K562 (cell line): ENCODE measurements around the gene ADGRB2. TPM values are rescaled to one million over a fixed set of nuclear protein-coding genes. Genes with fewer than 3 reads are reported as not detected.

Source experiments
- ARID1B ChIP-seq: fragments of 450-650 bp; IDR thresholded peaks from 2 replicates; pipeline ENCODE4 v1.6.1; 2016; ENCODE audit warnings: antibody characterized with exemption, mild to moderate bottlenecking, inconsistent platforms
- ARID3A ChIP-seq: IDR thresholded peaks from 2 replicates; pipeline ENCODE4 v1.6.1; 2012; ENCODE audit warnings: low read depth, low read length, improper control_type of control experiment, borderline replicate concordance
- BDP1 ChIP-seq: IDR thresholded peaks from 3 replicates; pipeline ENCODE4 v1.6.1; 2011; ENCODE audit not compliant: insufficient read length, insufficient read depth
- E2F1 ChIP-seq: sonication (generic); formaldehyde crosslinking; IDR thresholded peaks from 2 replicates; pipeline ENCODE4 v1.8.1; 2023; ENCODE audit warnings: mild to moderate bottlenecking, missing genetic modification reagents, moderate library complexity
- ELK3 ChIP-seq: fragments of 450-650 bp; formaldehyde crosslinking; IDR thresholded peaks from 2 replicates; pipeline ENCODE4 v1.4.0; 2020; ENCODE audit warnings: mild to moderate bottlenecking
- FOXP4 ChIP-seq: sonication (generic); formaldehyde crosslinking; IDR thresholded peaks from 2 replicates; pipeline ENCODE4 v1.8.0; 2022; ENCODE audit warnings: mild to moderate bottlenecking, missing genetic modification reagents, borderline replicate concordance
- HMGN3 ChIP-seq: IDR thresholded peaks from 2 replicates; pipeline ENCODE4 v1.6.1; 2011; ENCODE audit warnings: borderline replicate concordance, low read depth, mild to moderate bottlenecking, mixed read lengths, low read length; ENCODE audit not compliant: insufficient read length; ENCODE audit errors: extremely low read depth
- KLF16 ChIP-seq: IDR thresholded peaks from 2 replicates; pipeline ENCODE4 v1.6.1; 2016; ENCODE audit warnings: antibody characterized with exemption
- MAFF ChIP-seq: IDR thresholded peaks from 2 replicates; pipeline ENCODE4 v1.6.1; 2012; ENCODE audit warnings: low read length, improper control_type of control experiment
- MYNN ChIP-seq, 2 experiments: sonication (generic); formaldehyde crosslinking in 1 of 2; IDR thresholded peaks; 2 replicates each; pipeline versions ENCODE4 v1.5.0 to v1.6.1; 2016 to 2020; ENCODE audit warnings: antibody characterized with exemption in 1 of 2, missing genetic modification reagents in 1 of 2
- RCOR1 ChIP-seq, 2 experiments: IDR thresholded peaks; 2 replicates each; pipeline ENCODE4 v1.6.1; 2012; ENCODE audit warnings: low read depth in 2 of 2, low read length in 2 of 2, borderline replicate concordance in 1 of 2, improper control_type of control experiment in 1 of 2
- RFX1 ChIP-seq: fragments of 450-650 bp; IDR thresholded peaks from 2 replicates; pipeline ENCODE4 v1.6.1; 2016; ENCODE audit warnings: mild to moderate bottlenecking, moderate library complexity
- TCF7 ChIP-seq: sonication (generic); IDR thresholded peaks from 2 replicates; pipeline ENCODE4 v1.6.1; 2016; ENCODE audit warnings: antibody characterized with exemption, borderline replicate concordance
- THRAP3 ChIP-seq: fragments of 450-650 bp; IDR thresholded peaks from 2 replicates; pipeline ENCODE4 v1.6.1; 2016; ENCODE audit warnings: mild to moderate bottlenecking, inconsistent platforms, borderline replicate concordance
- UBTF ChIP-seq, 2 experiments: IDR thresholded peaks; 2 replicates each; pipeline ENCODE4 v1.6.1; 2012; ENCODE audit warnings: improper control_type of control experiment in 2 of 2, low read depth in 2 of 2, low read length in 2 of 2, borderline replicate concordance in 1 of 2
- XRCC4 ChIP-seq: IDR thresholded peaks from one replicate; pipeline ENCODE4 v1.6.1; 2011; ENCODE audit not compliant: insufficient read depth, insufficient read length; ENCODE audit errors: extremely low read depth
- ZFP1 ChIP-seq: fragments of 450-650 bp; formaldehyde crosslinking; IDR thresholded peaks from 2 replicates; pipeline ENCODE4 v1.4.0; 2020; ENCODE audit warnings: mild to moderate bottlenecking, mixed read lengths
- ZNF263 ChIP-seq: sonication (generic); formaldehyde crosslinking; IDR thresholded peaks from 2 replicates; pipeline ENCODE4 v1.8.0; 2022; ENCODE audit warnings: mild to moderate bottlenecking, missing genetic modification reagents, borderline replicate concordance
- ZNF589 ChIP-seq: fragments of 200-800 bp; sonication (Bioruptor generic); IDR thresholded peaks from 2 replicates; pipeline ENCODE4 v1.6.1; 2016; ENCODE audit warnings: low read depth, missing genetic modification characterization, missing compliant biosample characterization
- polyA plus RNA-seq, 8 experiments: library from polyadenylated mRNA; depleted of rRNA in 4 of 8; stranded (reverse) in 5 of 8; unstranded in 3 of 8; fragments of >200 nt; fragmentation: Nextera tagmentation in 2 of 8; fragmentation: Illumina TruSeq in 1 of 8; extraction: Ambion mirVana in 2 of 8; extraction: Trizol in 1 of 8; gene quantifications; 2 replicates each; pipeline versions ENCODE4 v1.2.1 to v1.2.3, GENCODE V29; 2011 to 2014; ENCODE audit warnings: inconsistent platforms in 1 of 8, missing spikeins in 1 of 8
- total RNA-seq, 7 experiments: library from RNA; depleted of rRNA in 6 of 7; stranded (reverse); fragments of >200 nt in 6 of 7; fragmentation: Illumina TruSeq in 2 of 7; extraction: Trizol in 2 of 7; gene quantifications; 2 replicates each; pipeline versions ENCODE4 v1.2.1 to v1.2.3, GENCODE V29; 2011 to 2021; ENCODE audit warnings: low replicate concordance in 1 of 7

Gene ADGRB2
- total and polyA plus RNA-seq, 9 of the 15 experiments (the other 6 are each of a cell fraction or from before 2014, with no cell fraction given): 0.04 to 0.23 (median 0.20) TPM; not detected in 2

GRCh38 chr1:31781756-31782371, 17.7 kb upstream of the ADGRB2 start (continued):
- TF ChIP-seq TCF7: no peak
- no peak for TF ChIP-seq XRCC4
- peak; percentile 65; the same call in 1 of the 2 replicates for TF ChIP-seq MYNN (IDR thresholded peaks at IDR 0.05)
- TF ChIP-seq MYNN (CRISPR knock-in tag; IDR thresholded peaks at IDR 0.05): no peak
- TF ChIP-seq ZNF589: no peak
- no peak for TF ChIP-seq ELK3
- peak; percentile 5 for TF ChIP-seq HMGN3
- 0 out of 2 replicates have a peak, but pooled peaks have one; percentile 29 for TF ChIP-seq ZNF263
- TF ChIP-seq BDP1: no peak
- TF ChIP-seq KLF16: no peak
- no peak for TF ChIP-seq UBTF (IDR thresholded peaks at IDR 0.05; ENCODE audit: borderline replicate concordance in 1 of 2, low read depth in 2 of 2, low read length in 2 of 2)
- TF ChIP-seq RFX1: peak; percentile 82
- TF ChIP-seq MAFF: no peak
- TF ChIP-seq ARID1B: no peak
- 0 out of 2 replicates have a peak, but pooled peaks have one; percentile 37 for TF ChIP-seq FOXP4
- no peak for TF ChIP-seq E2F1 (CRISPR knock-in tag)
- no peak for TF ChIP-seq ZFP1 (CRISPR knock-in tag)
- TF ChIP-seq RCOR1 (IDR thresholded peaks at IDR 0.05; ENCODE audit: borderline replicate concordance in 1 of 2, low read depth in 2 of 2, low read length in 2 of 2): 0 out of 4 replicates have a peak, but pooled peaks of 1 of the 2 experiments have one; percentile 4
- no peak for TF ChIP-seq THRAP3
- no peak for TF ChIP-seq ARID3A
